Activated CD4-positive, alpha-beta T cell treated with anti-CD3 and anti-CD28 coated beads, Interleukin-2, Interleukin-4, amounts not matched to agents 100 ng/mL and 50 ng/mL, durations not matched to agents 16 hours and 8 hours (primary cell): ENCODE measurements around the gene SELENOM.
"Not testable (repeated sequence)": the region's sequence is repeated elsewhere in the genome, so short reads cannot be mapped to it uniquely, and the experiment has no call there.

Experiments used
- DNase-seq: peaks from one replicate; pipeline ENCODE4 v3.0.0-alpha.2; 2020; ENCODE audit warnings: low spot score

SELENOM gene

DNA sequence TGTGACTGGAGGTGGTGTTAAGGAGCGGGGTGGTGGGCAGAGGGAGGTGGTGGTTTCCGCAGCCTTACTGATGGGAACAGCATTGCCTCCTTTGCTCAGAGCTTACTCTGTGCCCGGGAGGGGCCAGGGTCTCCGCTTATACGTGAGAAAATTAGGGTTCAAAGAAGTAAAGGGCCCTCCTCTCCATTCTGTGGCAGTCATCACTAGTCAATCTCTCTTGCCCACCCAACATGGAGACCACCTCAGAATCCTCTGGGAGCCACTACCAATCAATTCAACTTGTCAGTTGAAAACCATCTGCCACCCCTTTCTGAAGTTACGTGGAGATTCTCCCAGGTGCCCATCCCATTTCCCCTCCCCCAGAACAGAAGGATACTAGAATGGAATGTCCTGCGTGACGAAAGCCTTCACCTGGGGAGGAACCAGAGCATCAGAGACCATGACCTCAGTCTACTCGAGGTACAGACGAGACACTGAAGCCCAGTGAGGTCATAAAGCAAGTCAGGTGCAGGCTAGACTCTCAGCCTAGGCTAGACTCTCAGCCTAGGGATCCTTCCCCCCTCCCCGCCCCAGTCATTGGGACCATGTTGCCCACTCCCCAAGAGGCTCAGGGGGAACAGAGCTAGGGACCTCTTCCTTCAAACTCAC lies 2.0 kb downstream of the SELENOM start:
- DNase-seq, result no peak

- no peak for DNase-seq
Observed at GRCh38 chr22:31104869-31105268, 2.5 kb downstream of the SELENOM start.

DNA sequence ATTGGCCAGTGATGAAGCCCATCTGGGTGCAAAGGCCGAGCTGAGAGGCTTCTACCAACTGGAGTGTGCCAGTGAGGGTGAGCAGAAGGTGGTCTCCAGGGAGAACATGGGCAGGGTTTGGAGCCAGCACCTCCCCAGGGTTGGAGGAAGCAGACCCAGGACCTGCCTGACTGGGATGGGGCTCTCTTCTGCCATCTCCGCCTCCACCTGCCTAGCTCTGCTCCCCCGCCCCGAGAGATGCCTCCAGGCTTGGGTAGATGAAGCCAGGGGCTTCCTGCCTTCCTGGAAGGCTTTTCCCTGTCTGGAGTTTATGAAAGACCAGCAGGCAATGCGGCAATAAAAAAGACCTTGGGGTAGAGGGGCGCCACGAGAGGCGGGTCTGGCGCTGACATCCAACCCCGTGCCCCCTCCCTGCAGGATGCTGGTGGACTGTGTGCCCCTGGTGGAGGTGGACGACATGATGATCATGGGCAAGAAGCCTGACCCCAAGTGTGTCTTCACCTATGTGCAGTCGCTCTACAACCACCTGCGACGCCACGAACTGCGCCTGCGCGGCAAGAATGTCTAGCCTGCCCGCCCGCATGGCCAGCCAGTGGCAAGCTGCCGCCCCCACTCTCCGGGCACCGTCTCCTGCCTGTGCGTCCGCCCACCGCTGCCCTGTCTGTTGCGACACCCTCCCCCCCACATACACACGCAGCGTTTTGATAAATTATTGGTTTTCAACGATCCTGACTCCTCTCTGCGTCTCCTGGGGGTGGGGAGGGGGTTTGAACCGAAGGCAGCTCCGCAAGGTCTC lies 3.3 kb downstream of the SELENOM start:
- DNase-seq, result no peak

DNA sequence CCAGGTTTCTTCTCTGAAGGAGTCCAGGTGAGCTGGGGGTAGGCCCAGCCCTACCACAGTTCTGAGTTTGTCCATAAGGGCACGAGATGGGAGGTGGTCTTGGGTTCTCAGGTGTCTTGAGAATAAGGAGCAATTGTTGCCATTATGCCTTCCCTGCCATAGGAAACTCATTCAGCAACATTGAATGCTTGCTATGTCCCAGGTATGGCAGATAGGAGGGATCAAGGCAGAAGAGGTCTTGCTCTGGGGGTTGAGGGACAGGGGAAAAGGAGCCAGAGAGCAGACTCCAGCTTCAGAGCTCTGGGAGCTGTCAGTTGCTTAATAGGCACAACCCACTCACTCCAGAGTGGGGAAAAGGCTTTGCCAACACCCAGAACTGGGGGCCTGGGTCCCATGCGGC lies 4.3 kb downstream of the SELENOM start:
- no peak for DNase-seq

- DNase-seq, result no peak
Observed at GRCh38 chr22:31102441-31103081, 4.8 kb downstream of the SELENOM start.

DNA sequence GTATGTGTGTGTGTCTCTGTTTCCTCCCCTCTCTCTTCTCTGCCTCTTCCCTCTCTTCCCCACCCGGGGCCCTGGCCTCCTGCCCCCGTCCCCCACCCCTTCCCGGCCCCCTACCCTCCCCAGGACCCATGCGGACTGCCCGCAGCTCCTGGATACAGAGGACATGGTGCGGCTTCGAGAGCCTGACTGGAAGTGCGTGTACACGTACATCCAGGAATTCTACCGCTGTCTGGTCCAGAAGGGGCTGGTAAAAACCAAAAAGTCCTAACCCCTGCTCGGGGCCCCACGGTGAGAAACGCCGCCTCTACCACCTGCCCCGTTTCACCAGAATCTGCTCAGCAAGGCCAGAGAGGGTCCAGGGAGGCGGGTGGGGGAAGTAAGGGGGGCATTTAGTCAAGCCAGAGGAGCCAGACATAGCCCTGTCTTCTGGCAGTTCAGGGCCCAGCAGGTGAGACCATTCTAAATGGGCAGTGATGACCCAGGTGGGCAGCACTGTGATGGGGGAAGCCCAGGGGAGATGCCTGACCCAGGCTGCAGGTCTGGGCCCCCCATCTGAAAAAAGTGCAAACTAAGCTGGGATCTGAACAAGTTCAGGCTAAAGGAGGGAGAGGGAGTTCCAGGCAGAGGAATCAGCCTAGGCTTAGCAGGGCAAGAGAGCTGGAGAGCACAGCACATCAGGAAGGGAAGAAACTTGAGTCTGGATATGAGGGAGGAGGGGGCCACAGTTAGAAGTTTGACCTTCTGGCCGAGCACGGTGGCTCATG lies 6.4 kb downstream of the SELENOM start:
- no peak for DNase-seq

- DNase-seq, result no peak
Observed at GRCh38 chr22:31099841-31100761, 7.3 kb downstream of the SELENOM start.

- no peak for DNase-seq
Observed at GRCh38 chr22:31099386-31099785, 8.0 kb downstream of the SELENOM start.

- DNase-seq, result no peak
Observed at GRCh38 chr22:31098632-31099110, 8.7 kb downstream of the SELENOM start.

GRCh38 chr22:31097941-31098631 lies 9.3 kb downstream of the SELENOM start:
- DNase-seq, result no peak

GRCh38 chr22:31097539-31097938 lies 9.8 kb downstream of the SELENOM start:
- not testable (repeated sequence) for DNase-seq

- no peak for DNase-seq
Observed at GRCh38 chr22:31096657-31097279, 10.6 kb downstream of the SELENOM start.

GRCh38 chr22:31095637-31096249 lies 11.6 kb downstream of the SELENOM start:
- no peak for DNase-seq

DNA sequence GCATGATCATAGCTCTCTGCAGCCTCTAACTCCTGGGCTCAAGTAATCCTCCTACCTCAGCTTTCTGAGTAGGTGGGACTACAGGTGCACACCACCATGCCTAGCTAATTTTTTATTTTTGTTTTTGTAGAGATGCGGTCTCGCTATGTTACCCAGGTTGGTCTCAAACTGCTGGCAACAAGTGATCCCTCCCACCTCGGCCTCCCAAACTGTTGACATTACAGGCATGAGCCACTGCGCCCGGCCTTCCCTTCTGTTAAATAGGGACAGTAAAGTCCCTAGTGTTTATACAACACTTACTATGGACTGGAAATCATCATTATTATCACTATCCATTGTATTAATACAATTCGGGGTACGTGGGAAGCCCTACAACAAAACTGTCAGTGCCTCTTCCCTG lies 12.6 kb downstream of the SELENOM start:
- DNase-seq, result no peak

GRCh38 chr22:31094021-31094551 lies 13.3 kb downstream of the SELENOM start:
- DNase-seq, result no peak

- no peak for DNase-seq
Observed at GRCh38 chr22:31093086-31093850, 14.1 kb downstream of the SELENOM start.

DNA sequence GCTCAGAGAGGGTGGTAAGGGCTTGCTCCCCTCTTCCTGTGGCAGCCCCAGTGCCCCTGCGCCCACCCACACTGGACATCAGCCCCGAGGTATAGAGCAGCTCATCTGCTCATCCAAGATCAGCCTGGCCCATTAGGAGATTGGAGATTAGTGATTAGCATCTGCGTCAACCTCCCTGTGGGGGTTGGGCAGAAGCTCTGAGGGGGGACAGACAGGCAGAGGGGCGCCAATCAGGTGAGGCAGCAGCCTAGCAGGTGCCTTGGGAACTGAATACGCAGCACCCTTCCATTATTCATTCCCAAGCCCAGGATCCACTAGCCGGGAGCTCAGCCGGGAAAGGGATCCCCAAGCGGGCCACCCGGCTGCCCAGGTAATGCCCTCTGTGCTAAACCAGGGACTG lies 15.2 kb downstream of the SELENOM start:
- DNase-seq, result no peak

GRCh38 chr22:31091106-31091975 lies 16.0 kb downstream of the SELENOM start:
- DNase-seq, result no peak
